HG03469 (cell line): ENCODE data around the gene SAP30BP.

Source experiments
- ATAC-seq: cut with Tn5 transposase; IDR thresholded peaks from one replicate; pipeline ENCODE4 v1.9.1; 2021; ENCODE audit warnings: mild to moderate bottlenecking, moderate library complexity, moderate number of reproducible peaks; ENCODE audit not compliant: unreplicated experiment

The SAP30BP gene

GRCh38 chr17:75646638-75646992, 20.5 kb upstream of the SAP30BP start:
- ATAC-seq: no peak

DNA sequence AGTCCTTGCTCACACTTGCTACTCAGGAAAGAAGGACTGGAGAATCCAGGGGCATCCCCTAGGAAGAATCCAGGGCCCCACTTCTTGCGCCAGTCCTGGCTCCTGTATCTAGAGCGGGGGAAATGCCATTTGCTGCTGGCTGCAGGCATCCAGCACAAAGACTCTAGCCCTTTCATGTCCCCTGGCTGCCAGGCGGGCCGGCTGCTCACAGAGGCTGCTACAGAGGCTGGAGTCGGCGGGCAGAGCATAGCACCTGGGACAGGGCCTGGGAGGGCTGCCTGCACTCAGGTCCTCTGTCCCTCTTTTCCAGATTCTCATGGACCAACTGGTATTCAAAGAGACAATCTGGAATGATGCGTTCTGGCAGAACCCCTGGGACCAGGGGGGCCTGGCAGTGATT, 20.1 kb upstream of the SAP30BP start:
- no peak for ATAC-seq

DNA sequence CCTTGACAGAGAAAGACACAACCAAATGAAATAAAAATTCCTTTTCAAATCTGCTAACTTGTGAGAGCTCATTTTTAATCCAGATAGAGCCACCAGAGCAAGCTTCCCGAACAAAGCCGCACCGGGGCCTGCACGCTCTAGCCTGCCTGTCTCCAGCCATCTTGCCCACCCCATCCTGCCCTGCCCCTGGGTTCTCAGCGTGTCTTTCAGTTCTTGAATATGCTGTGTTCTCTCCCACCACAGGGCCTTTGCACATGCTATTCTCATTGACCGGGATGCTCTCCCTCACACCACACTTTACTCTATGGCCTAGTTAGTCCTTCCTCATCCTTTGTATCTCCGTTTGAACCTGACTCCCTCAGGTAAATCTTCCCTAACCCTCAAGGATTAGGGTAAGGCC, 19.2 kb upstream of the SAP30BP start:
- ATAC-seq: no peak

DNA sequence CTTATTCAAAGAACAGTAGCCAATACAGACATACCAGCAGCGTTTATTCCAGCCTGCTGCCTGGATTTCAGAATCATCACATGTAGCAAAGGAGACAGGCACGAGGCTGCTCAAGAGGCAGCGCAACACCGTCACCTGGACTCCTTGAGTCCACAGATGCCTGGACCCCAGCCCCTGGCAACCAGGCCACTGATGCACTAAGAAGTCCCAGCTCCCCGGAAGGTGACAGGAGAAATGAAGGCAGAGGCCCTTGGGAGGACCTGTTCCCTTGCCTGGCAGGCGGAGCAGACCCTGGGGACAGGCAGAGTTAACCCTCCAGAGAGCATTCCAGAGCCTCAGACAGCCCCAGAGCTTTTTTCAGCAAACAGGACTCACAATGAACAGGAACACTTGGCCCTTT, 17.5 kb upstream of the SAP30BP start:
- ATAC-seq: no peak

DNA sequence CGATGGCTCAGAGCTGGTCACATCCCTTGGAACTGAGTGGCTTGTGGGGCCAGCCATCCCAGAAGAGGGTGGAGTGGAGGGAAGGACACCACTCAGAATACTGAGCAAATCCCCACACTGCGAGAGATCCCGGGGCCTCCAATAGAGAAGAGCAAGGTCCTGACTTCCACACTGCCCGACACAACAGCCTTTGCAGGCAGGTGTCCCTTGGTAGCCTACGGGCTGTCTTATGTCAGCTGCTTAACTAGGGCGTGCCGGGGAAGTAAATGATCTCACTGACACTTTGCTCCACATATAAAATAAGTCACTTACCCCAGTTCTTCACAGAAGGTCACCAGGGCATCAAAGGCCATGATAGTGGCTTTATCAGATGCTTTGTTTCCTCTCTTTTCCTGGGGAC, 16.3 kb upstream of the SAP30BP start:
- ATAC-seq: no peak

- ATAC-seq: no peak
Observed at GRCh38 chr17:75652341-75652740, 14.8 kb upstream of the SAP30BP start.

DNA sequence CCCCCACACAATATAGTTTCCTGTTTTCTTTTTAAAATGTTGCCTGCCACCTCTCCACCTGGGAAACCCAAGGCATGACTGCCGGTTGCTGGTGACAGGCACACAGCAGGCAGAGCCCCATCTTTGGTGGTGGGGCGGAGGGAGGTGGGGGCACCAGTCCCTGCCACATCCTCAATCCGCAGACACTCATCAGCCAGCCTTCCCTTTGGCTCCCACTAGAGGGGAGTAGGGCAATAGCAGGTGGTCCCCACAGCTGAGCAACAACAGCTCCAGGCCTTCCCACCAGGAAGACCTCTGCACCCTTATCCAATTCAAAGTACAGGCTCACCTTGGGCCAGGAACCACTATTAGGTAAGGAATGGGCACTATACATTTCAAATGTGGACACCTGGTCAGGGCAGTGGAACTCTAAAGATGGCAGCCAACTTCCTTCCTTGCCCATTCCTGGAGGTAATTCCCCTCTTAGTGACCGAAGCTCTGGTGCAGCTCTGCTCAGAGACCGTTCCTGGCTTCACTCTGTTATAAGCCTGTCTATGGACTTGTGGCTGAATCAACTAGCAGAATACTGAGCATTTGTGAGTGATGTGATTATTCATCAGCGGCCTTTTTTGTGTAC, 14.1 kb upstream of the SAP30BP start:
- ATAC-seq: no peak

- no peak for ATAC-seq
Observed at GRCh38 chr17:75654176-75654575, 13.0 kb upstream of the SAP30BP start.

DNA sequence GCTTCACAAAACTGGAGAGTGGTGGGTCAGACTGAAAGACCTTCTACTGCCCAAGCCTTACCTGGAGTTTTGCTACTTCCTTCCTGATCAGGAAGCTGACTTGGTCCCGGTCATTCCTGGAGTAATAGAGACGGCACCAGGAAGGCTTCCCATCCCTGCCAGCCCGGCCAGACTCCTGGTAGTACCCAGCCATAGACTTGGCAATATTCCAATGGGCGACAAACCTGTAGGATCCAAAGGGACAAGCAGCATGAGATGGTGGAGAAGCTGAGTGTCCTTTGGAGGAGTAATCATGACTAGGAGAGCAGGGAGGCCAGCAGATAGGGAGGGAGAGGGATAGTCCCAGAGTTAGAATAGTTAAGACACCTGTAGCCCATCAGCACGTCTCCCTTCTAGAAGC, 8.9 kb upstream of the SAP30BP start:
- no peak for ATAC-seq

DNA sequence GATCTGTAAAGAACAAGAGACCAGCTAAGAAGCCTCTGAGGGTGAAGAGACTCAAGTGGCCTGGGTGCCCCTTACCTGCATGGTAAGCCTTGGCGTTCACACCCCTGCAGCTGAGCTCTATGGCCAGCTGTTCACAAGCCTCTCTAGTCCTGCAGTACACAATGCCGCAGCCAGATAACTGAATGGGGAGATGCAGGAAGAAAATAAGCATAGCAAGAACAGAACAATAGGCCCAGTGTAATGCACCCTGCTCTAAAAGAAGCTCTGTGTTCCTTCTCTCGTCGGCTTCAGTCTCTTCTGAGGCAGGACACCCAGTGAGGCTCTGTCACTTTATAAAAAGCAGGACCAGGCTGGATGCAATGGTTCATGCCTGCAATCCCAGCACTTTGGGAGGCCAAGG, 5.6 kb upstream of the SAP30BP start:
- no peak for ATAC-seq

DNA sequence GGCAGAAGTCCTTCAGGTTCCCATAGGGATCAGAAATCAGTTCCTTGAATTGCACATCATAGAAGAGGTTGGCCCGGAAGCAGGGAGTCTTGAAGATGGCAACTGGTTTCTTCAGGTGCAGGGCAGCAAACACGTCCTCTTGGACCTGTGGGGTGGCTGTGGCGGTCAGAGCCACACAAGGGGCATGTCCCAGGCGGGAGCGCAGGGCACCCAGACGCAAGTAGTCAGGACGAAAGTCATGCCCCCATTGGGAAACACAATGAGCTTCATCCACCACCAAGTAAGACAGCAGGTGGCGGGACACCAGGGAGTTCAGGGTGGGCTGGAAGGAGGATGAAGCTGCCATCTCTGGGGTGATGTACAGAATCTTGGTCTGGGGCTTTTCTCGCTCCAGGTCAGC, 4.6 kb upstream of the SAP30BP start:
- no peak for ATAC-seq

DNA sequence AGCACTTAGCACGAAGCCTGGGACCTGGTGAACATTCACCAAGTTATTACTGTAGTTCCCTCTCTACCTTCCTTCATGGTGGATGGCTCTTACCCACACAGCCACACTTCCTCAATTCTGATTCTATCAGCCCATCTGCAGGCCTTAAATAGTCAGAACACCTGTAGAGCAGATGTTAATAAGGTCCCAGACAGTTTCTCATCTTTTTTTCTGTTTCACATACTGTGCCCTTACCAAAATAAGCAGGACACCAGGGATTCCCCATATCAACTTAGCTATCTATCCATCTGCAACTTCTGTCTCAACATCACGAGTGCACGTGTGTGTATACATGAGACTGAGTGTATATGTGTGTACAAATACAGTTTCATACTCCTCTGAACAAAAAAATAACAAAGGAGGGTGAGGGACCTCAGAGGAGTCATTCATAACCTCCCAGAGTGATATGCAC, 3.0 kb upstream of the SAP30BP start:
- ATAC-seq: peak; percentile 53

DNA sequence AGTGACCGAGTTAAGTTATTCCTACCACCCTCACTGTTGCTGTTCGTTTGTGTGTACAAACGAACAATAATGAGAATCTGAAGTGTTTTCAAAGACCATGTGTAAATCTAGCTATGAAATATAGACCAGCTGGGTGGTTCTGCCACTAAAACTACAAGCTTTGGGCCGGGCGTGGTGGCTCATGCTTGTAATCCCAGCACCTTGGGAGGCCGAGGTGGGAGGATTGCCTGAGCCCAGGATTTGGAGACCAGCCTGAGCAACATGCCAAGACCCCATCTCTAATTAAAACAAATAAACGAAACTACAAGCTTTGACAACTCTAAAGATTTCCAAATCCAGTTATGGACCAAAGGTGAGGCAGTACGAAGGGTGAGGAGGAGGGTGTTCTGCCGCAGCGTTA, 1.2 kb upstream of the SAP30BP start:
- ATAC-seq: no peak

DNA sequence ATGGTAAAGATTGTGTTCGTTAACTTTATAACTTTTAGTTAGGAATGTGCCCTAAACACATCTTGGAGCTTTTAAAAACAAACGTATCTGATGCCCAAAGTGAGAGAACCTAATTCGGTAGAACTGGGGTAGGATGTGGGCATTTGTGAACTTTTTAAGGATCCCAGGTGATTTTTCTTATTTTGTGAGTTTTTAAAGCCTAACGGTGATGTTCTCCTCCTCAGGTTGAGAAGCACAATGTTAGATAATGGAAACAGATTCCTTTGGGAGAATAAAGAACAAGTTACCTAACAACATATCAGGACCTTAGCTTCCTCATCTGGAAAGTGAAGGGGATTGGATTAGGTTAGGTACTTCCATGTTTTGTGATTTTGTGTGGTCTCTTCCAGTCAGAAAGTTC, 687 bp downstream of the SAP30BP start:
- ATAC-seq: no peak

DNA sequence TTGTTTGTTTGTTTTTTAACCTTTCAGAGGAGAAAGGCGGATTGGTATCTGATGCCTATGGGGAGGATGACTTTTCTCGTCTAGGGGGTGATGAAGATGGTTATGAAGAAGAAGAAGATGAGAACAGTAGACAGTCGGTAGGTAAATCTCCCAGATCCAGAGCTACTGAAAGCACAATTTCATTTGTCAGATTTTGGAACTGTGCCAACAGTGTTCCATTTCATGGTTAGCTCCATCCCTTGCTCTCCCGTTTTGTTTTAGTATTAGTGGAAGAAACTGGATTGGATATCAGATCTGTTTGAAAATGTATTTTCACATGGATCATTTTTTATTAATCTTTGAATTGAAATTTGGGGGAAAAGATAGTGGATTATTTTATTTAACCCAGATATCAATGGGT, 1.4 kb downstream of the SAP30BP start:
- no peak for ATAC-seq

- no peak for ATAC-seq
Observed at GRCh38 chr17:75670868-75671267, 3.7 kb downstream of the SAP30BP start.

DNA sequence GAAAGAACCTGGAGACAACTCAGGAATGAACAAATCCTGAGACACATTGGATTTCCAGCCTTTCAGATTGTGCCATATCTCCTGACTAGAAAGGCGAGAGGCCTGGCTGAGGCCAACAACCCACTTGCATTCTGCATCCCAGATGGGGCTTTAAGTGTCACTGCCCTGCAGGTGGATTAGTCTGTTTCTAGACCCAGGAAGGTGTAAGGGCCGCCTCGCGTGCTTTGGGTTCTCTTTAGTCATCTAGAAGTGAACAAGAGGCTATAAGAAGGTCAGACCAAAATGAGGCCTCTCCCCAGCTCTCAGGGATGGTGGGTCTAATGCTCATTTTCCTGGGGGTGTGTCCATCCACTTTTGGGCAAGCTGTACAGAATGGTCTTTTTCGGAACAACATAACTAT, 4.9 kb downstream of the SAP30BP start:
- ATAC-seq: no peak

DNA sequence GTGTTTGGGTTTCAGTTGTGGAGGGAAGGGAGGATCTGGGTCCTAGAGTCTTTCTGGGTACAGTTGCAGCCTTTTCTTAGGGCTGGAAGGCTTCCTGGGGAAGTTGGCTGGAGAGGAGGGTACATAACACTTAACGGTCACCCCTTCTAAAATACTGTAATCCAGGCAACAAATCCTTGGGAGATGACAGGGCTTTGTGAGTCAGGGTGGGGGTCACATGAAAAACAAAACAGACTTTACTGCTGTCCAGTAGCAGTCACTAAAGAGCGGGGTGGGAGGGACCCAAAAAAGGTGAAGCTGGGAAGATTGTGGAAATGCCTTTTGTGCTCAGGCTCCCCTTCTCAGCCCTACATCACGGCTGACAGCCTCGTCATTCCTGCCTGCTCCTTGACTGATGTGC, 6.3 kb downstream of the SAP30BP start:
- no peak for ATAC-seq

GRCh38 chr17:75676461-75676860, 9.3 kb downstream of the SAP30BP start:
- ATAC-seq: no peak

DNA sequence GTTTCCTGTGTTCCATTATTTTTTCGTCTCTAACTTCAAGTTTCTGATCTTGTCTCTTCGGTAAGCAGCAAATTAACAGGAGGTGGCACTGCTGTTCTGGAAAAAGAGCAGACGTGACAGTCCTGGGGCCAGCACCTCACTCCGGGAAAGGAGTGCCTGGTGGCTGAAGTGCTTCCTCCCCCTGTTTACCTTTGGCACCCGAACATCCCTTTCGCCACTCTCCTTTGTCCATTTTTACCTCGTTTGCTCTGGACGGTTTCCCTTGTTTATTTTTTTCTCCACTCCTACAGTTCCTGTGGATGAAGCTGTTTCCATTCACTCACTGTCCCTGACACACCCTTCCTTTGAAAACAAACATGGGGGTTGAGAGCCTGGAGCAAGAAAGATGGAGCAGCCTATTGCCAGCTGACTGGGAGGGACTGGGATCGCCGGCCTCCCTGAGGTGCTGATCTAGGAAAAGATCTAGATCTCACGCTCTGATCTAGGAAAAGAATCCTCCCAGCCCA, 12.6 kb downstream of the SAP30BP start:
- ATAC-seq: no peak

DNA sequence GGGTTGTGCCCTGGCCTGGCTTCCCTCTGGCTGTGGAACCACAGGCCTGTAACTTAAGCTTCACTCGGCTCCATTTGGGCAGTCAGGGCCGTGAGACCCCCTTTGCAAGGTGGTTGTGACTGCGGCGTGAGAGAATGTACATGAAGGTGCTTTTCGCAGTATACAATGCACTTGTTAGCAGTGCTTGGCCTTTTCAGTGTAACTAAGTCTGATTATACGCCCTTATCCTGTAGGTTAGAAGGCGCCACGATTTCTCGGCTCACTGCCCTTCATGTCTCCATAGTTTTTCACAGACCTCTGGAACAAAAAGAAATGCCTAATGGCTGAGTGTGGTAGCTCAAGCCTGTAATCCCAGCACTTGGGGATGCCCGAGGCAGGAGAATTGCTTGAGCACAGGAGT, 13.3 kb downstream of the SAP30BP start:
- no peak for ATAC-seq

GRCh38 chr17:75681289-75681688, 14.2 kb downstream of the SAP30BP start:
- ATAC-seq: no peak

DNA sequence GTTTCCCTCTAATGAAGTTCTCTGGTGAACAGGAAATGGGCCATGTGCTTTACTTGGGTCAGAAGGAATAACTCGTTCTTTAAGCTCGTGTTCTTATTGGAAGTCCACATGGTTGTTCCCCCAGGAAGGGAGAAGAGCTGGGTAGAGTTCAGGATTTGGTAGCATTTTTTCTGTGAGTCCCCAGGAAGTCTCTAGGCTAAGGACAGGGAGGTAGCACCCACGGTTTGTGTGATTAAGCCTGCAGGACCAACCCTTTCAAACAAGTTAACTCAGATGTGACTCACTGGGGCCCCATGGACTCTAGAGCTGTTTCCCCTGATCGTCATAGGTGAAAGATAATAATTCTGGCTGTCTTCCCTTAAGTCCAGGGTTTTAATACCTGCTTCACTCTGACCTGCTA, 16.4 kb downstream of the SAP30BP start:
- no peak for ATAC-seq
